ENCODE results near the gene KLHL12.

The KLHL12 gene

DNA sequence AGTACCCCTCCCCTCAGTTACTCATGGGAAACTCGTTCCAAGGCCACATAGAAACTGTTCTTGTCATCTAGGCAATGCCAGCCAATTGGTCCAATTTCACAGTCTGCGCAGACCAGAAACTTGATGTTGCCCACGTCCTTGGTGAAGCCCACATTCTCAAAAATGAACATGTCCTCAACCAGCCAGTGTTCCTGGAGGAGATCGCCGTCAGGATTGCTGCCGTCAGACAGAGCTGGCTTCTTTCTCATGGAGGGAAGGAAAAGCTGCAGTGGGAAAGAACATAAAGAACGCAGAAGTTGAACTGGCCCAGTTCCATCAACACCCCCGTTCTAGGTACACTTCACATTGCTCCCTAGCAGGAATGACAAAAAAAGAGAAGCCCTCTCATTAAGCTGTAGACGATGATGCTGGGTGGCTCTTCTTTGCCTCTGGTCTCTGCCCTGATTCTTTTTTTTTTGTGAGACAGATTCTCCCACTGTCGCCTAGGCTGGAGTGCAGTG is 46.0 kb downstream of the KLHL12 start:
- no peak for DNase-seq (ENCODE audit: low spot score)

DNA sequence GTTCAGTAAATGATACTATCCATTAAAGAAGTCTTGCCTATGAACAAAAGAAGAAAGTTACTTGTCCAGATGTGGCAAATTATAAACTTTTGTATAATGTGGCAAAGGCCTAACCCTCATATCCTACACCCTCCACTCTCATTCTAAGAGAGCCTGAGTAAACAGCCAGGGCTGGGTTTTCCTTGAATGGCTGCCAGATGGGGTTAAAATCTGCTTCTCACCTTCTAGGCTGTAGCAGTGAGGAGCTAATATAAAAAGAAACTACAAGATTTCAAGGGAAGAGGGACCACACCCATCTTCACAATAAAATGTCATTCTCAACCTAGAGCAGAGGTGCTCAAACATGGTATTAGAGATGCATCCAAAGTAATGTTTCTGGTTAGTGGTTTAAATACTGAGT is 47.0 kb downstream of the KLHL12 start:
- DNase-seq (ENCODE audit: low spot score) = no peak

DNA sequence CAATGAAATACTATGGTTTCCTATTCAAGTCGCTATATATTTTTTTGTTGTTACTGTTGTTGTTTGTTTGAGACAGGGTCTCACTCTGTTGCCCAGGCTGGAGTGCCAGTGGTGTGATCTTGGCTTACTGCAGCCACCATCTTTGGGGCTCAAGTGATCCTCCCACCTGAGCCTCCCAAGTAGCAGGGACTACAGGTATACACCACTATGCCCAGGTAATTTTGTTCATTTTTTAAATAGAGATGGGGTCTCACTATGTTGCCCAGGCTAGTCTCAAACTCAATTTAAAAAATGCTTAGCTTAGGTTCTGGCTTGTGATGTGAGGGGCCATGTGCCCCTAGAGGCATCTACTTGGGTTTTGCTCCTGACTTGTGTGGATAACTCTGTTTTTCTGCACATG is 47.9 kb downstream of the KLHL12 start:
- no peak for DNase-seq (ENCODE audit: low spot score)

DNA sequence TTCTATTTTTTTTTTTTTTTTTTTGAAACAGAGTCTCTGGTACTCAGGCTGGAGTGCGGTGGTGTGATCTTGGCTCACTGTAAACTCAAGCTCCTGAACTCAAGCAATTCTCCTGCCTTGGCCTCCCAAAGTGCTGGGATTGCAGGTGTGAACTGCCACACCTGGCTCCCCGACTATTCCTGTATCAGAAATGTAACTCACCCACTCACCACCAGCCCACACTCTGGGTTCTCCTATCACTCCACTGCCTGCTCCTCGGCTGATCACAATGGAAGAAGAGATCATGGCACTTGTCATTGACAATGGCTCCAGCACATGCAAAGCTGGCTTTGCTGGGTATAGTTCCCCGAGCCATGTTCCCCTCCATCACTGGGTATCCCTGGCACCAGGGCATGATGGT is 54.0 kb downstream of the KLHL12 start:
- DNase-seq (ENCODE audit: low spot score) = no peak

DNA sequence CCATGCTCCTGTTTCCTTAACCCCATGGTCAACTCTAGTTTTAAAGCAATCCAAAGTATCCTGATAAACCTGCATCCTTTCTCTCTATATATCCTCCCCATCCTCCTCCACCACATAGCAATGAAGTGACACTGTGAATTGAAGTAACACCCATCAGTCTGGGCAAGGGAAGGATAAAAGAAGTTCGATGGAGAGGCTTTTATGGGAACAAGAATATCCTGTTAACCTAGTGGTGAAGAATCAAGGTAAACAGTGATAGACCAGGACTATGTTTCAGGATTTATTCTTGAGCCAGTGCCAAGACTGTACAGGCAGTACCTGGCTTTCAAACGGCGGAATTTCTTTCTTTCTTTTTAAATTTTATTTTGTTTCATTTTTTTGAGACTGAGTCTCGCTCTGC is 55.7 kb downstream of the KLHL12 start:
- DNase-seq (ENCODE audit: low spot score) = no peak

DNA sequence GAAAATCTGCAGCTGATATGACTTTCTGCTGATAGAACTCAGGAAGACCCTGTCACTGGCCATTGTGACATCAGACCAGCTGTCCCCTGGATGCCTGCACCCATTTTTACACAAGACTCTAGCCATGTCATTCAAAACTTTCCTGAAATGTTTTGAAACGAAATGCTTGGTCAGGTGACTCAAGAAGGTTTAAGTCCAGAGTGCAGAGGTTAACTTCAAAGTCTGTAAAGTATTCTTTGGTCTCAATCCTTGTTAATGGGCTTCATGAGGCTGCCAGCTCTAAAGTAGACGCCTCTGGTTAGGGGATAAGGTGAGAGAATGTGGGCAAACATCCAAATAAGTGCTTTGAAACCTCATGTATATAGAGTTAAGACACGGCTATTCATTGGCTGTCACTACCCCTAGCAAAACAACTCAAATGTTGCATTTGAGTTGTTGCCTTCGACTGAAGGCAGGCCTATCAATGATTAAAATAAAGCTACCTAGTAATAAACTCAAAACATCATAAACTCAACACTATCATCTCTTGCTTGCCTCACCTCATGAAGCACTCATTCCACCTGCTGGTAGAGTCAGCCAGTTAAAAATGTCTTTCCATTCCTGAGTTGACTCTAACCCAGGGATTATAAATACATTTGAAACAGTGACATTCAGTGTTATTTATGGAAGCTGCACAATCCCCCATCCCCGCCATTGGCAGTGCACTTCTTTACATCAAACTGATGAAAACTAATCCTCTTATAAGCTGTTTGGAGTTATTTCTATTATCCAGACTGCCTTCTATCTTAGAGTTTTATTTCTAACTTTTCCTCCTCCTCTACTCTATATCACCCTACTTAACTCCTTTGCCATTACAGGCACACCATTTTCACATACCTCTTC is 64.1 kb downstream of the KLHL12 start:
- DNase-seq (ENCODE audit: low spot score) = no peak

DNA sequence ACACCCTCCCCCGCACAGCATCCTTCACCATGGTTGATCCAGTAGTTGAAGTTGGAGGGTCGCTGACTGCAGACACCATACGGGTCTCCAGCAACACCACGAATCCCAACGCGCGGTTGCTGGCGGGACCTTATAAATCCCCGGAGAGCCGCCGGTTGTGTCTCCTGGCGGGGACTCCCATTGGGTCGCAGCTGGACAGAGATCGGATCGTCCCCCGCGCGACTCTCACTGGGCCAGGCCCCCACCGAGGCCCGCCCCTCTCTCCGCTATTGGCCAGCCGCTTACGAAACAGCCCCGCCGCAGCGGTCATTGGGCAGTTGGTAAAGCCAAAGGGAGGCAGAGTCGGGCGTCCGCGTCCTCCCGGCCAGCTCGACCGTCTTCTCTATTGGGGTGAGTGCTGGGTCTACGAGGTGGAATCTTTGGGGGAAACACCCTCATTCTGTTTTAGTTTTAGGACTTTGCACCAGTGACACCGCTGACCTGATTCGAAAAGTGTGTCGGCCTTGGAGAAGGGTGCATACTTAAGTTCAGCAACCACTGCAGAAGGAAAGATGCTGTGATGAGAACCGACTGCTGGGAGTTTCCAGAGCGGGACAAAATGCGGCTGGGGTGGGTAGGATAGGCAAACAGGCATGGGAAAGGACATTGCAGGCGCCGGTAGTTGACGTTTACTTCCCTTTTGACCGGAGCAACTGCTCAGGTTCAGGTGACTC is 65.5 kb downstream of the KLHL12 start:
- DNase-seq (ENCODE audit: low spot score) = peak; percentile 90

DNA sequence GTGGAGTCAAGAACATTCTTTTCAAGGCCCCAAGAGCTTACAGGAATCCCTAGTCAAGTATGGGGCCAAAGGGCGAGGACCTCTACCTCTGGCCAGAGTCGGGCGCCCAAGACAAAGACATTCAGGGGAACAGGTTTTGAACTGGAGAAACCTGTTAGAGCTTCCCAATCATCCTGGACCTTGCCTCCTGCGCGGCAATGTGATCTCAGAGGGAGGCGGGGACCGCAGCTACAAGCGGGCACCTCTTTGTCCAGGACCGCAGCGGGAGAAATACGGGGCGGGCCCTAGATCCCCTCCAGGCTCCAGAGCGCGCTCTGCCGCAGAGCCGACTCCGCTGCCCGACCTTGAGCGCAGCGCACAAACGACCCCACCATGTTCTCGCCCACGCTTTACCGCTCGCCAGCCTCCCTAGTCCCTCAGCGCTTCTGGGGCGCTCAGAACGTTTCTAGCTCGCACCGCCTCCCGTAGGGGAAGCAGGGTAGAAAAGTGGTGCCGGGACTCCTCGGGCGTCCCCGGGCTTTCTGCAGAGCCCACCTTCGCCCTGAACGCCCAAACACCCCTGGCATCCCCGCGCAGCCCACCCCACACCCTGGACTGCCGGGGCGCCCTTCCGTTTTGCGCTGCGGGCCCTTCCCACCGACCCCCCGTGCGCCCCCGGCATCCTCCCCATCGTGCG is 66.2 kb downstream of the KLHL12 start:
- DNase-seq (ENCODE audit: low spot score) = peak; percentile 24

DNA sequence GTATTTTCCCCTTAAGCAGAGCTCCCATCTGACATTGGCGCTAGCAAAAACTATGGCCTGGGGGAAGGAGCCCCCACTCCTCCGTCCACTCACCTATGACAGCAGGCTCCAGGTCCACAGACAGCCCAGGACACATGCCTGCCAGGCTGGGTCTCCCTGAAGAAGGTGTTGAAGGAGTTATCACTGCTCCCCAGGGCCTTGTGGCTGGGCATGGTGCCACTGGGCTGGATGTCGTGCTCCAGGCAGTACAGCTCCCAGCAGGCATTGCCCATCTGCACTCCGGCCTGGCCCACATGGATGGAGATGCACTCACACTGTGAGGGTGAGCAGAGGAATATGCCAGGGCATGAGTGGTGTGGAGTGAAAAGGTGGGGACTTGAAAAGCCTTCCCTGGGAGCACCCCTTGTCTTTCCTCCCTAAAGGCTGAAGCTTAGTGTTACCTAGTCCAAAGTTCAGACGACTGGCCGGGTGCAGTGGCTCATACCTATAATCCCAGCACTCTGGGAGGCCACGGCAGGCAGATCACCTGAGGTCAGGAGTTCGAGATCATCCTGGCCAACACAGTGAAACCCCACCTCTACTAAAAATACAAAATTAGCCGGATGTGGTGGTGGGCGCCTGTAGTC is 68.1 kb downstream of the KLHL12 start:
- no peak for DNase-seq (ENCODE audit: low spot score)

DNA sequence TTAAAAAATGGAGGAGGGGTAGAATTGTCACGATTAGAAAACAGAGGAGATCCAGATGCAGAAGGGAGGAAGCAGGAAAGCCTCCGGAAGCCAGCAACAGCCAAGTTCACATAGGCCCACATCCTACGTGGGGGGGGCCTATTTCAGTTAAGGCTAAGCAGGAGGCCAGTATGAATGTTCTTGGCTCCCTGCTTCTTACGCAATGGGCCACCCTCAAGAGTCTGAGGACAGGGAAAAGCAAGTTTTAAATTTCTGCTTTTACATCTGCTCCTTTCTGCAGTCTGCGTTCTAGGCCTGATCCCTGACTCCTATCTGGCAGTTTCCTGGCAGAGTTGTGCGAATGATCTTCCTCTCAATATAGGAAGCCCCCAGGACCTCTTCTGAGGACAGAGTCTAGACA is 68.7 kb downstream of the KLHL12 start:
- DNase-seq (ENCODE audit: low spot score) = no peak

DNA sequence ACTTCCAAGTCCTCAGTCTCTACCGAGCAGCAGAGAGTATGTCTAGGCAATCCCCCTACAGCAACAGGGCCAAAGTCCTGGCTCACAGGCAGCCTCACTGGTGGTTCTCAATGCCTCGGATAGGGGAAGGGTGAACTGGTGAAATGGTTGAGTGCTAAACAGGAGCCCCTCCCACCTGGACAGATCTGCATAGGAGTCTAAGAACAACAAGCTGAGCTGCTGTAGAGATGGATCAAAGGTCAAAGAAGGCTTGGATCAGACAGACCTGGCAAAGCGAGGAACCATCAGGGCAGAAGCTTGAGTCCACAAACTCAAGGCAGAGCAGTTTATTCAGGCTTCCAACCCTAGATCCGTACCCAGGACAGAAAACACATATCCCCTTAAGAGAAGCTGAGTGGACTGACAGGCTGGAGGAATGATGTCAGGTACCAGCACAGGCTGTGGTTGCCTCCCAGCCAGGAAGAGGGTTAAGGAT is 69.9 kb downstream of the KLHL12 start:
- DNase-seq (ENCODE audit: low spot score) = no peak

DNA sequence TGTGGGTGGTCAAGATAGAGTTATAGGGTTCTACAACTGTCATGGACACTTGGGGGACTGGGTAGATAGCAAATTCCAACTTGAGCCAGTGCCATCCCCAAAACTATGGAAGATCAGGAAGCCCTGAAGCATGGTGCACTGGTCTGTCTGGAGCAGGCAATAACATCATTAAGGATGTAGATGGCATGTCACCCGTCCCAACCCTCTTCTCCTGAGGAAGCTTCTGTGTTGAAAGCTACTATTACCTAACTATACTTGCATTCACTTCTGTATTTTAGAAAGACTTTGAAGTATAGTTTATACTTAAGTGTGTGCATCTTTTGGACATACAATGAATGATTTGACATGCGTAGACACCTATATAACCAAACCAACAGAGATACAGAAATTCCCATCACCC is 71.0 kb downstream of the KLHL12 start:
- DNase-seq (ENCODE audit: low spot score) = no peak

DNA sequence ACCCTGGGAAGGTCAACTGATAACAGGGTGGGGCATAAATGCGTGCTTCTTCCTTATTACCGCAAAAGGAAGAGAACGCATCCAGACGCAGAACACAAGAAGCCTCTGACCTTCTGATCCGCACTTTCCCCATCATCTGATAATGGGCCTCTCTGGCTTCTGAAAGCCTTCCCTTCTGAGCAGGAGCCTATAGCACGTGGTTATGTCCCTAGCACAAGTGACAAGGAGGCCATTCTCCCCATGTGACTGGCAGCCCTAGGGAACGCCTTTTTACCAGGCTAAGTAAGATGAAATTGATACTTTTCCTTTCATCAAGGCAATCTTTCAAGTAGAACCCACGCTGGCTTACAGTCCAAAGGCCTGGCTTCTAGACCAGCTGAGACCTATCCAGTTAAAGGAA is 72.2 kb downstream of the KLHL12 start:
- no peak for DNase-seq (ENCODE audit: low spot score)

DNA sequence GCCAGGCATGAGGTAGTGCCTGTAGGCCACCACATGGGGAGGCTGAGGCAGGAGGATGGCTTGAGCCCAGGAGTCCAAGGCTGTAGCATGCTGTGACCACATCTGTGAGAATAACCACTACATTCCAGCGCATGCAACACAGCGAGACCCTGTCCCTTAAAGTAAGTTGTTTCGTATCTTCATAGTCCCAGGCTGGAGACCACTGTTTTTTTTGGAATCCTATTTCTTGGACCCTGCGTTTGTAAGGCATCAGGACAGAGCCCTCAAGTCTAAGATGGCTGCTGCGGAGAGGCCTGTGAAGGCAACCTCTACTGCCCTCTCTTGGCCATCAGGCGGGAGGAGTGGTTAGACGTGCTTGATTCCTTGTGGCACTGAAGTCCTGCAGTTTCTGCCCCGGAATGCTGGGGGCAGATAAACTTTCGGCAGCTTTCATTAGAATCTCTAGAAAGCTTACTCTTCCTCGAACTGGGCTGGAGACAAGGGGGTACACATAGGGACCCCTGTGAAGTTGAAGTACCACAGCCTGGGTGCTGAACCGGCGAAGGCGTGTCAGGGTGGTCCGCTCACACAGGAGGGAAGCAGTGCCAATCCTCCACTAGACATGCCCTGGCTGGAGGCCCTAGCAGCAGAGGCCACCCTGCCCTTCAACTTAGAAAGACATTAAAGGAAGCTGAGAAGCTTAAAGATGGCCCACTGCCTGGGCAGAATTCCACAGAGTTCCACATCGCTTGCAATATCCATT is 74.7 kb downstream of the KLHL12 start:
- DNase-seq (ENCODE audit: low spot score) = peak; percentile 62

DNA sequence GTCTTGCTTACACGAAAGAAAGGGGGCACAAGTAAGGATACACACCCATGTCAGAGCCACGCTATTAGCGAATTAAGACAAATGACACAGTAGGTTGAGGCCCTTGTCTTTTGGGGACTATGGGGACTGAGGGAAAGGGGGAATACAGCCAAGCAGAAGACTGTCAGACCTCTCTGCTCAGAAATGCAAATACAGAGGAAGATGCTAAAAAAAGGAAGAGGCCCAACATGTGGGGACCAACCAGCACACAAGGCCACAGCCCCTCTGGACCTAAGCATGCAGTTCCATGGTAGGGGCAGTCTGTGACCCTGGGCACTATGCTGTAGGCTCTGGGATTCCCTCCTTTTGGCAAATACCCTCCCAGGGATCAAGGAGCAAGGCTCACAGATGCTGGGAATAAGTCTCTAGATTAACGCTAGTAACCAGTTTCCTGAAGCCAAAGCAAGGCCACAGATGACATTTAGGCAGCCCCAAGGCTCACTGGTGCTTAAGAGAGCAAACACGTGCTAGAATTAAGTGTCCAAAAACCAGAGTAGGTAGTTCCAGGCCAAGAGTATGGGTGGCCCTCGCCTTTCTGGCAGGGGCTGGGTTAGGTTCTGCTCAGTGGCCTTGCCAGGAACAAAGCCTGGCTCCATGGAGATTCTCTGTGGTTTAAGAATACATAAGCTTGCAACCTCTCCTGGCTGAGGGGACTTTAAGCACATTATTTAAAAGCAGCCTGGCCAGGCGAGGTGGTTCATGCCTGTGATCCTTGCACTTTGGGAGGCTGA is 76.3 kb downstream of the KLHL12 start:
- no peak for DNase-seq (ENCODE audit: low spot score)

DNA sequence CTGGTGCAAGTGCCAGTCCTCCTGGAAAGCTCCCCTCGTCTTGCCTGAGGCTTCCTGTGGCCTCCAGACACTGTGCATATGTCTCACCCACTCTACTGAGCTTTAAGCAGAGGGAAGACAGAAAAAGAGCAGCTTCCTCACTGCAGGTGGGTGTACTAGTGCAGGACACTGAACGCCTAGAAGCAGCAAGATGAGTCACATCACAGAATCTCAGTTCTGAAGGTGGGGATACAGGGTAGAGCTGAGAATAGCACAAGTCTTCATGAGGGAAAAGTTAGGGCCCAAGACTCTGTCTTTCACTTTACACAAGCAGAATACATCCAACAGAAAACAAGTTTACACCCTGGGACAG is 78.9 kb downstream of the KLHL12 start:
- no peak for DNase-seq (ENCODE audit: low spot score)

DNA sequence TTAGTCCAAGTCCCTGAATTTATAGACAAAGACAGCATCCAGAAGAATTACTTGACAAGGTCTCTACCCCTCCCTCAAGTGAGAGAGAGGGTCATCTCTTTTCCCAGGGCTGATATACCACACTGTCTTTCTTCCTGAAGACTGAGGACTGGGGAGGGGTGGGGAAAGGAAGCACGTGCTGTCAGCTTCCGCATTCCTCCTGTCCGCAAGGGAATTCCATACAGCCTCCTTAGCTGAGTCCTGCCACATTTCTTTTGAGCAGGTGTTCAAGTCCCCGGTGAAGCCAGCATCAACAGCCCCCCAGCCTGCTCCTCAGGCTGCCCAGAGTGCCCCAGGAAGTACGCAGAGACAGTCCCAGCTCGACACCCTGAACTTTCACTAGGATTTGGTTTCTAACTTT is 82.1 kb downstream of the KLHL12 start:
- no peak for DNase-seq (ENCODE audit: low spot score)

DNA sequence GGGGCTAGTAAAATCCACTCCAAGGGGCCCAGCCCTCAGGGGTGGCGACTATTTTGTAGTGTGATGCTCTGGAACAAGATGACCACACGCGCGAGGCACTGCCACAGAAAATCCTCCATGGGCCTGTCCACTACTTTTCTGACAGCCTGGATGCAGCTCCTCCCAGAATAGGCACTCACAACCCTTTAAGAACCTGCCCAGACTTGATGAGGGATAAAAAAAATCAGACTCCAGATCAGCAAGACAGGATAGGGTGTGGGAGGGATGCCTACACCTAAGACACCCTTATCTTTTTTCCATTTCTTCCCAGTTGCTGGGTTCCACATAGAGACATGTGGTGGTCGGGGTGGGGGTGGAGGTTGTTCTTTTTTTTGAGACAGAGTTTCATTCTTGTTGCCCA is 82.8 kb downstream of the KLHL12 start:
- no peak for DNase-seq (ENCODE audit: low spot score)

DNA sequence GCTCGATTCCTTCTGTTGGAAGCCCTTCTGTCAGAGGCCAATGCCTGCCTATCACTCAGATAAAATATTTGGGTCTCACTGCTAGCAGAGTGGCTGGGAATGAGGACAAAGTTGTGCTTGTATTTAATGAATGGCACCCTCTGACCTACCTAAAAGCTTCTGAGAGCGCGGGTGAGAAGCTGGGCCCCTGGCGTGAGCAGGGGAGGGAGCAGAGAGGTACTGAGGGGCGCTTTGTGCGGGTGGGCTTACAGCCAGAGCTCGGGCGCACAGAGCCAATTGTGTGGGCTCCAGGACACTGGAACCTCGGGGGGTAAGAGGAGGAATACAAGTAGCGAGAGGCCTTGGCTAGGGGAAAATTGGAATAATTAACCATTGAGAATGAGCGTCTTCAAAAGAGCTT is 84.0 kb downstream of the KLHL12 start:
- DNase-seq (ENCODE audit: low spot score) = no peak
